Measurements from ENCODE around the gene TMEM100. TPM values are rescaled to one million over a fixed set of nuclear protein-coding genes. Genes with fewer than 3 reads are reported as not detected.

The TMEM100 gene
- total and polyA plus RNA-seq, 2 donors (not counting 1 experiment from before 2014, with no cell fraction given): not detected

- WGBS (ENCODE audit: insufficient coverage): no CpG with 5 or more reads among the region's 1 CpG
- H3K27ac ChIP-seq (ENCODE audit: low read length in 2 of 2): no peak overlapping the region
- H2AFZ ChIP-seq (ENCODE audit: insufficient read depth, low read depth, low read length, poor library complexity, severe bottlenecking): no peak overlapping the region
- H3K79me2 ChIP-seq (ENCODE audit: control insufficient read depth, insufficient read depth, low read length): no peaks in the 10 kb centered on the region
- no peak for ATAC-seq (ENCODE audit: low read depth)
- Mint-ChIP-seq H3K4me1 (no peaks in the 10 kb centered on the region), H3K27ac (no peak overlapping the region), H3K27me3 (peaks cover 56% of the 10 kb centered on the region), H3K9me3 (ENCODE audit: insufficient read depth) (no peaks in the 10 kb centered on the region), H3K4me3 (no peak overlapping the region)
- H3K4me3 ChIP-seq (ENCODE audit: control extremely low read depth in 1 of 5, extremely low read depth in 1 of 5, insufficient read depth in 1 of 5, low read depth in 2 of 5, low read length in 4 of 5): no peak overlapping the region
- no peak overlapping the region for H3K4me2 ChIP-seq (replicated peaks; ENCODE audit: low read depth, low read length, poor library complexity, severe bottlenecking)
- intact Hi-C loops (cut with micrococcal nuclease): no loop called here
- H3K4me1 ChIP-seq (ENCODE audit: control insufficient read depth in 2 of 2, insufficient read depth in 2 of 2, low read length in 2 of 2): no peaks in the 10 kb centered on the region
- no peak for DNase-seq
- CTCF ChIA-PET: no interaction called here
- H3K9ac ChIP-seq (ENCODE audit: low read length): no peak overlapping the region
- H4K20me1 ChIP-seq (ENCODE audit: control insufficient read depth, insufficient read depth, low read length, poor library complexity, severe bottlenecking): no peaks in the 10 kb centered on the region
- H3K9me3 ChIP-seq (ENCODE audit: control extremely low read depth in 1 of 3, control insufficient read depth in 2 of 3, insufficient read depth in 1 of 3, low read length in 2 of 3): no peaks in the 10 kb centered on the region
- no peak for TF ChIP-seq EZH2 (IDR thresholded peaks at IDR 0.05; ENCODE audit: borderline replicate concordance, insufficient read depth, low read depth, low read length, poor library complexity, severe bottlenecking)
- TF ChIP-seq, protein P1, sequence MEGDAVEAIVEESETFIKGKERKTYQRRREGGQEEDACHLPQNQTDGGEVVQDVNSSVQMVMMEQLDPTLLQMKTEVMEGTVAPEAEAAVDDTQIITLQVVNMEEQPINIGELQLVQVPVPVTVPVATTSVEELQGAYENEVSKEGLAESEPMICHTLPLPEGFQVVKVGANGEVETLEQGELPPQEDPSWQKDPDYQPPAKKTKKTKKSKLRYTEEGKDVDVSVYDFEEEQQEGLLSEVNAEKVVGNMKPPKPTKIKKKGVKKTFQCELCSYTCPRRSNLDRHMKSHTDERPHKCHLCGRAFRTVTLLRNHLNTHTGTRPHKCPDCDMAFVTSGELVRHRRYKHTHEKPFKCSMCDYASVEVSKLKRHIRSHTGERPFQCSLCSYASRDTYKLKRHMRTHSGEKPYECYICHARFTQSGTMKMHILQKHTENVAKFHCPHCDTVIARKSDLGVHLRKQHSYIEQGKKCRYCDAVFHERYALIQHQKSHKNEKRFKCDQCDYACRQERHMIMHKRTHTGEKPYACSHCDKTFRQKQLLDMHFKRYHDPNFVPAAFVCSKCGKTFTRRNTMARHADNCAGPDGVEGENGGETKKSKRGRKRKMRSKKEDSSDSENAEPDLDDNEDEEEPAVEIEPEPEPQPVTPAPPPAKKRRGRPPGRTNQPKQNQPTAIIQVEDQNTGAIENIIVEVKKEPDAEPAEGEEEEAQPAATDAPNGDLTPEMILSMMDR (IDR thresholded peaks at IDR 0.05): no peak
- POLR2A ChIA-PET: no interaction called here
- H3K36me3 ChIP-seq (replicated peaks in 1 of 2; ENCODE audit: control extremely low read depth in 1 of 2, control insufficient read depth in 1 of 2, extremely low read depth in 1 of 2, insufficient read depth in 2 of 2, low read length in 1 of 2): no peaks in the 10 kb centered on the region
- H3K27me3 ChIP-seq (replicated peaks in 1 of 4; ENCODE audit: control extremely low read depth in 1 of 4, control insufficient read depth in 3 of 4, insufficient read depth in 4 of 4, low read length in 3 of 4): peaks cover 0 to 10% (median 3%) of the 10 kb centered on the region in 4 experiments
Observed at GRCh38 chr17:55681342-55681700, 41.3 kb downstream of the TMEM100 start.

DNA sequence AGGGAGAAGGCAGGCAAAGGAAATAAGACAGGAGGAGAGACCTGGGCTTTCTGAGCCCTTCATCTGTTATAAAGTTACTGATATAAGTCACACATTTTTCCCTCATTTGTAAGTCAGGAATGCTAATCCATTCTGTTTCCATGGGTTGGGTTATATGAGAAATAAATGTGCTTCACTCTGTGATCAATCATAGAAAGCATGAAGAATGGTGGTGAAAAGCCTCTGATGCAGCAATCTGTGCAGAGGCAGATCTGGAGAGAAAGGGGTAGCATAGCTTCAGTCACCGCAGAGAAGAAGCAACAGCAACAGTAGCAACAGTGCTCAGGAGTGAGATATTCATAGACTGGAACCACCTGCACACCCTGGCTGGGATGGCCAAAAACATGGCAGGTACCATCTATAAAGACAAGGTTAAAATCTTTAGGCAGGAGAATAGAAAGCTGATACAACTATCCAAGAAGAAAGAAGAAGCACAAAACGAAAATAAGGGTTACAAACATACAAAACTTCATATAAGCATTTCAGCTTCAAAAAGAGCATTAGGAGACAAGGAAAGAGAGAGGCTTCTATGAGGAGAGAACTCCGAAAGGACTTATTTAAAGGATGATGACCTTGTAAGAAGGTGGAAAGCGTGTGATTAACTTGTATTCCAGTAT lies 41.9 kb downstream of the TMEM100 start:
- Histone ChIP-seq H3K4me2 (replicated peaks; ENCODE audit: low read depth, low read length, poor library complexity, severe bottlenecking) (no peak overlapping the region), H3K36me3 (replicated peaks in 1 of 2; ENCODE audit: control extremely low read depth in 1 of 2, control insufficient read depth in 1 of 2, extremely low read depth in 1 of 2, insufficient read depth in 2 of 2, low read length in 1 of 2) (no peaks in the 10 kb centered on the region), H3K4me1 (ENCODE audit: control insufficient read depth in 2 of 2, insufficient read depth in 2 of 2, low read length in 2 of 2) (no peaks in the 10 kb centered on the region), H3K79me2 (ENCODE audit: control insufficient read depth, insufficient read depth, low read length) (no peaks in the 10 kb centered on the region), H2AFZ (ENCODE audit: insufficient read depth, low read depth, low read length, poor library complexity, severe bottlenecking) (no peak overlapping the region), H3K9ac (ENCODE audit: low read length) (no peak overlapping the region), H3K27me3 (replicated peaks in 1 of 4; ENCODE audit: control extremely low read depth in 1 of 4, control insufficient read depth in 3 of 4, insufficient read depth in 4 of 4, low read length in 3 of 4) (peaks cover 0 to 10% (median 3%) of the 10 kb centered on the region in 4 experiments), H4K20me1 (ENCODE audit: control insufficient read depth, insufficient read depth, low read length, poor library complexity, severe bottlenecking) (no peaks in the 10 kb centered on the region), H3K4me3 (ENCODE audit: control extremely low read depth in 1 of 5, extremely low read depth in 1 of 5, insufficient read depth in 1 of 5, low read depth in 2 of 5, low read length in 4 of 5) (no peak overlapping the region), H3K9me3 (ENCODE audit: control extremely low read depth in 1 of 3, control insufficient read depth in 2 of 3, insufficient read depth in 1 of 3, low read length in 2 of 3) (no peaks in the 10 kb centered on the region), H3K27ac (ENCODE audit: low read length in 2 of 2) (no peak overlapping the region)
- no peak for ATAC-seq (ENCODE audit: low read depth)
- ChIA-PET CTCF (no interaction called here), POLR2A (no interaction called here)
- WGBS (ENCODE audit: insufficient coverage): 94% methylated on average over 3 of the region's 4 CpGs
- intact Hi-C loops (cut with micrococcal nuclease): no loop called here
- no peaks in the 10 kb centered on the region for H3K9me3 Mint-ChIP-seq (ENCODE audit: insufficient read depth)
- H3K27me3 Mint-ChIP-seq: peaks cover 56% of the 10 kb centered on the region
- H3K4me3 Mint-ChIP-seq: no peak overlapping the region
- no peak for DNase-seq
- TF ChIP-seq, protein P1 (IDR thresholded peaks at IDR 0.05): no peak
- TF ChIP-seq EZH2 (IDR thresholded peaks at IDR 0.05; ENCODE audit: borderline replicate concordance, insufficient read depth, low read depth, low read length, poor library complexity, severe bottlenecking): no peak
- H3K4me1 Mint-ChIP-seq: no peaks in the 10 kb centered on the region
- no peak overlapping the region for H3K27ac Mint-ChIP-seq

Data from B cell (primary cell).